Tongue (tissue), 2 donors: ENCODE results near the gene PCNX2. TPM values are rescaled to one million over a fixed set of nuclear protein-coding genes. Genes with fewer than 3 reads are reported as not detected.
"Not testable (repeated sequence)": the region's sequence is repeated elsewhere in the genome, so short reads cannot be mapped to it uniquely, and the experiment has no call there.

ENCODE experiments used
- DNase-seq: peaks from one replicate; pipeline ENCODE4 v3.0.0-alpha.2; 2015
- total RNA-seq: library from RNA; depleted of rRNA; stranded (reverse); fragments of >200 nt; gene quantifications from one replicate; pipeline ENCODE4 v1.2.3, GENCODE V29; 2014

The PCNX2 gene
- total RNA-seq, 1 donor from 2014 or later, result 15.8 TPM

DNA sequence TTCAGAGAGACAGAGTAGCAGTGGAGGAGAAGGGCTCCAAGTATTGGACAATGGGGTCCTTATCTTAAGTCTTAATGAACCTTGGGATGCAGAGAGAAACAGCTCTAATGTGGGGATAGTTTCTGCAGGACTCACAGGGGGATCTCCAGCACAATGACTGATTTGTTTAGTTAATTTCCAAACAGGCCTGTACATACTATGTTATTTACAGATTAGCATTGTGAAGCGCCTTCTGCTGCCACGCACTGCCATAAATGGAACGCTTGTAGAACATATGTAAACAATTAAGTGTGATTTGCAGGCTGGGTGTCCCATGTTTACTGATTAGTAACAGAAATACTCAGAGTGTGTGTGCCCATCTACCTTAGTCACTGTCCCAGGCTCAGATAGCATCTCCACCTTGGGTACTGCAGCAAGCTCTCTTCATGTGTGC is 289.0 kb downstream of the PCNX2 start:
- DNase-seq, result no peak

- no peak for DNase-seq
Observed at GRCh38 chr1:233006108-233006507, 289.4 kb downstream of the PCNX2 start.

DNA sequence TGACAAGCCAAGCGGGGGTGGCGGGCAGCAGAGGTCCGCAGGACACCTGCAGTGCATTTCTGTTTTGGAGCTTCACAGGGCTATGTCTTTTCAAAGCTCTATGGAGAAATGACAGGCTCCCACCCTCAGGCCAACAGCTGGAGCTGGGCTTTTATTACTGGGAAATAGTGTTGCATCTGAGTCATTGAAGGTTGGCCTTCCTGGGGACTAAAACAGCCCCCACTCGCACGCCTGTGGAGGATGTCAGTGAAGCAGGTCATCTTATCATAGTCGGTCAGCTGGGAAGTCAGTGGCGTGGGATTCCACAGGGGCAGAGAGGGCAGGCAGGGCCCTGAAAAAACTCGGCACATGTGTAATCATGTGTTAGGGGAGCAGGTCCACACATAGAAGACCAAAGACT is 289.8 kb downstream of the PCNX2 start:
- no peak for DNase-seq

GRCh38 chr1:233005156-233005555 is 290.4 kb downstream of the PCNX2 start:
- DNase-seq, result no peak

GRCh38 chr1:233004451-233004850 is 291.1 kb downstream of the PCNX2 start:
- DNase-seq, result no peak

DNA sequence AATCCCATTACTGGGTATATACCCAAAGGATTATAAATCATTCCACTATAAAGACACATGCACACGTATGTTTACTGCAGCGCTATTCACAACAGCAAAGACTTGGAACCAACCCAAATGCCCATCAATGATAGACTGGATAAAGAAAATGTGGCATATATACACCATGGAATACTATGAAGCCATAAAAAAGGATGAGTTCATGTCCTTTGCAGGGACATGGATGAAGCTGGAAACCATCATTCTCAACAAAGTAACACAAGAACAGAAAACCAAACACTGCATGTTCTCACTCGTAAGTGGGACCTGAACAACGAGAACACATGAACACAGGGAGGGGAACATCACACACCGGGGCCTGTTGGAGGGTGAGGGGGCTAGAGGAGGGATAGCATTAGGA is 291.9 kb downstream of the PCNX2 start:
- not testable (repeated sequence) for DNase-seq

- no peak for DNase-seq
Observed at GRCh38 chr1:232999956-233000625, 295.4 kb downstream of the PCNX2 start.

- DNase-seq, result no peak
Observed at GRCh38 chr1:232998646-232999045, 296.9 kb downstream of the PCNX2 start.

- DNase-seq, result no peak
Observed at GRCh38 chr1:232998138-232998537, 297.4 kb downstream of the PCNX2 start.

GRCh38 chr1:232996143-232996542 is 299.4 kb downstream of the PCNX2 start:
- no peak for DNase-seq

- peak; percentile 29 for DNase-seq
Observed at GRCh38 chr1:232995189-232995588, 300.3 kb downstream of the PCNX2 start.

- DNase-seq, result no peak
Observed at GRCh38 chr1:232993555-232993954, 302.0 kb downstream of the PCNX2 start.

GRCh38 chr1:232992227-232992626 is 303.3 kb downstream of the PCNX2 start:
- no peak for DNase-seq

DNA sequence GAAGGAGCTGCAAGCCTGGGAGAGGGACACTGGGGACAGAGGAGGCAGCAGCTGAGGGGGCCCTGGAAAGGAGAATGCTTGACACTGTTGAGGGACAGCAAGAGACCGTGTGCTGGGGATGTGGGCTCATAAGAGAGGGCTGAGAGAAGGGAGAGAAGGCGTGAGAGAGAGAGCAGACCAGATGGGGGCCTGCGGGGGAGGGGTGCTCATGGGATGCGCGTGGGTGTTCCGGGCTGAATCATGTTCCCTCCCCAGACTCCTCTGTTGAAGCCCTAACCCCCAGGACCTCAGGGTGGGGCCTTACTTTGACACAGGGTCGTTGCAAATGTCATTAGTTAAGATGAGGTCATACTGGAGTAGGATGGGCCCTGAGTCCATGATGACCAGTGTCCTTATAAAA is 304.3 kb downstream of the PCNX2 start:
- DNase-seq, result no peak

DNA sequence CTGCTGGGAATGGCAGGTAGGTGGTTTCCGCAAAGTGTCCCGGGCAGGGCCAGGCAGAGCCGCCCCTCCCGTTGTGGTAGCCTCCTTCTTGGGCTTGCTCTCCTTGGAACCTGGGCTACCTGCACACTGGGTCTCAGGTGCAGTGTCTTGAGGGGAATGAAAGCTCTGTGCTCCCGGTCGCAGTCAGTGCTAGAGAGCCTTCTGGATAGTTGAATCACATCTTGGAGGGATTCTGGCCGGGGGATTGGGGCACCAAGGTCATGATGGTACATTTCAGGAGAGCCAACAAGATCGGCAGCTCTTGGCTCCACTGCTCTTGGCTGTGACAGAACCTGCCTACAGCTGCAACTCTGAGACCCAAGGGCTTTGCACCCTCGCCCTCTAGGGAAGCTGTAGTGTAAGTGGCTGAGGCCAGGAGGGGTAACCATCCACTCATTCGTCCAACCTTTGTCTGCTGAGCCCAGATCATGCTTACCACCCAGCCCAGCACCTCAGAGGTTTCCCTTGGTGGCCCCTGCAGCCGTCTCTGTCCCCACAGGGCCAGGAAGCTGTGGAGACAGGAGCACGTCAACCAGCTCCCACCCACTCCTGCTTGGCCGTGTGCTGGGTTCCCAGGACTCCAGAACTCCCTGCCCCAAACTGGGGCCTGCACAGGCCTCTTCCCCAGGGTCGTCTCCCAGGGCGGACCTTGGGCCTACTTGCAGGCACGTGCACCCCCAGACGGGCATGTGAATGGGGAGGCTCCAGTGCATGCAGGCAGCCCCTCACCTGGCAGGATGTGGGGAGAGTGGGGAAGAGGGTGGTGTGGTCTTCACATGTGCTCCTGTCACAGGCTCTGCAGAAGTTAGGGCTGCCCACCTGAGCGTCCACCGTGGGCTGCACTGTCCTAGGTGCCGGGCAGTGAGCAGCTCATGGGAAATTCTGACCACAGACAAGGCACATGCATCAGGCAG is 305.1 kb downstream of the PCNX2 start:
- no peak for DNase-seq

- no peak for DNase-seq
Observed at GRCh38 chr1:232988572-232989040, 306.9 kb downstream of the PCNX2 start.

GRCh38 chr1:232987774-232988140 is 307.8 kb downstream of the PCNX2 start:
- no peak for DNase-seq

GRCh38 chr1:232987046-232987773 is 308.3 kb downstream of the PCNX2 start:
- DNase-seq, result no peak

GRCh38 chr1:232986527-232986922 is 309.0 kb downstream of the PCNX2 start:
- no peak for DNase-seq

GRCh38 chr1:232985882-232986526 is 309.5 kb downstream of the PCNX2 start:
- DNase-seq, result no peak

GRCh38 chr1:232984577-232985425 is 310.7 kb downstream of the PCNX2 start:
- DNase-seq, result no peak
